GM18909 (cell line): ENCODE data around the gene SPNS1.
A peak's percentile ranks its signal among the peaks of the same experiment; 100 is the strongest.
"Not testable (repeated sequence)": the region's sequence is repeated elsewhere in the genome, so short reads cannot be mapped to it uniquely, and the experiment has no call there.

ENCODE experiments used
- ATAC-seq: cut with Tn5 transposase; IDR thresholded peaks from one replicate; pipeline ENCODE4 v1.9.1; 2021; ENCODE audit warnings: mild to moderate bottlenecking; ENCODE audit not compliant: unreplicated experiment, poor library complexity

Gene SPNS1

GRCh38 chr16:28974437-28975157 is at the start of gene SPNS1:
Gene SPNS1 (plus strand): TSS chr16:28974778. CDS start chr16:28975152, 374 bp downstream.
- peak; percentile 91 for ATAC-seq

GRCh38 chr16:28925386-28926228 is 49.0 kb upstream of the SPNS1 start:
- ATAC-seq, result peak; percentile 38

- ATAC-seq, result not testable (repeated sequence)
Observed at GRCh38 chr16:28926284-28926683, 48.3 kb upstream of the SPNS1 start.

GRCh38 chr16:28927815-28928214 is 46.8 kb upstream of the SPNS1 start:
- ATAC-seq, result no peak

- no peak for ATAC-seq
Observed at GRCh38 chr16:28930203-28930602, 44.4 kb upstream of the SPNS1 start.

GRCh38 chr16:28930652-28931051 is 43.9 kb upstream of the SPNS1 start:
- ATAC-seq, result no peak

GRCh38 chr16:28931801-28932225 is 42.8 kb upstream of the SPNS1 start, which contains the start of gene CD19:
Gene CD19 (plus strand): TSS chr16:28931971. CDS start chr16:28932001, 30 bp downstream.
- ATAC-seq, result no peak

GRCh38 chr16:28932339-28933141 is 42.0 kb upstream of the SPNS1 start:
- no peak for ATAC-seq

- ATAC-seq, result no peak
Observed at GRCh38 chr16:28933171-28933570, 41.4 kb upstream of the SPNS1 start.

- no peak for ATAC-seq
Observed at GRCh38 chr16:28935346-28935745, 39.2 kb upstream of the SPNS1 start.

GRCh38 chr16:28935924-28936783 is 38.4 kb upstream of the SPNS1 start:
- peak; percentile 63 for ATAC-seq

GRCh38 chr16:28936784-28937155 is 37.8 kb upstream of the SPNS1 start:
- no peak for ATAC-seq

- ATAC-seq, result no peak
Observed at GRCh38 chr16:28937222-28937876, 37.2 kb upstream of the SPNS1 start.

- no peak for ATAC-seq
Observed at GRCh38 chr16:28938721-28939120, 35.9 kb upstream of the SPNS1 start.

GRCh38 chr16:28939825-28940224 is 34.8 kb upstream of the SPNS1 start:
- not testable (repeated sequence) for ATAC-seq

GRCh38 chr16:28943281-28943680 is 31.3 kb upstream of the SPNS1 start:
- no peak for ATAC-seq

GRCh38 chr16:28946681-28947080 is 27.9 kb upstream of the SPNS1 start:
- ATAC-seq, result no peak

GRCh38 chr16:28950648-28951409 is 23.7 kb upstream of the SPNS1 start, which contains the start of gene NFATC2IP:
Gene NFATC2IP (plus strand): TSS chr16:28950937. CDS start chr16:28951012, 75 bp downstream.
- peak; percentile 95 for ATAC-seq
